HTR-8/SVneo (cell line): Measurements from ENCODE around the gene ZRANB3.
A peak's percentile ranks its signal among the peaks of the same experiment; 100 is the strongest.

Source experiments
- DNase-seq: peaks from one replicate; pipeline ENCODE4 v3.0.0; 2011; ENCODE audit warnings: low spot score, mixed read lengths; ENCODE audit not compliant: insufficient read length
- FAIRE-seq: peaks from 2 replicates; lab custom pipeline; 2011; peaks lifted over from hg19 to GRCh38; lab: Jason Lieb, UNC

The ZRANB3 gene

DNA sequence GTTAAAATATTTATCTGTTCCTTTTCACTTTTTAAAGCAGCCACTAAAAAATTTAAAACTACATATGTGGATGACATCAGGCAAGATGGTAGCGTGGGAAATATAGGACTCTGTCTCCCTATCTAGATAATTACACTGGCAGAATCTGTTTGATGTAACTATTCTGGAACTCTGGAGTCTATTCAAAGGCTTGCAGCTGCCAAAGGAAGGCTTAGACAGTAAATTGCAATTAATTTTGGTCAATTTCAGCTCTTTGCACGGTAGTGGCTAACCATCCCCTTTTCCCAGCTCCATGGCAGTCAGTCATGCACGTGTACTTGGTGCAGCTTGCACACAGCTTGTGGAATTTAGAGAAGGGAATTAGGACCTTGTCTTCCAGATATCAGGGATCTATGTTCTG, 343.7 kb downstream of the ZRANB3 start:
- DNase-seq (no peak), FAIRE-seq (no peak)

GRCh38 chr2:135186054-135186453, 345.0 kb downstream of the ZRANB3 start:
- DNase-seq (no peak), FAIRE-seq (no peak)

DNA sequence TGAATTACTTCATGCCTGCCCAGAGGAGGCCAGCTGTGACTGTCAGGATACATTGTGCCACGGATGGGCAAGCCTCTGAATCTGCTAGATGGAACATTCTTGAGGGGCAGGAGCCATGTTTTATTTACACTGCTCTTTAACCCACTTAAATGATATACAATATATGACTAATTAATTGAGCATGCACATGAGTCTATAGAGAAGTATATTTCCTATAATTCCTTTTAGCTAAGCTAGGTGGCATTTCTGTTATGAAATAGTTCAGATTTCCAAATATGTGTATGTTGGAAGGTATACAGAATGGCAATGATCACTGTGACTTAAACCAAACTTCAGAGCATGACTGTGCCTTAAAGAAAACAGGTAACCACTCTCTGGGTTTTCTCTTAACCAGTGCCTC, 347.2 kb downstream of the ZRANB3 start:
- DNase-seq (no peak), FAIRE-seq (no peak)

DNA sequence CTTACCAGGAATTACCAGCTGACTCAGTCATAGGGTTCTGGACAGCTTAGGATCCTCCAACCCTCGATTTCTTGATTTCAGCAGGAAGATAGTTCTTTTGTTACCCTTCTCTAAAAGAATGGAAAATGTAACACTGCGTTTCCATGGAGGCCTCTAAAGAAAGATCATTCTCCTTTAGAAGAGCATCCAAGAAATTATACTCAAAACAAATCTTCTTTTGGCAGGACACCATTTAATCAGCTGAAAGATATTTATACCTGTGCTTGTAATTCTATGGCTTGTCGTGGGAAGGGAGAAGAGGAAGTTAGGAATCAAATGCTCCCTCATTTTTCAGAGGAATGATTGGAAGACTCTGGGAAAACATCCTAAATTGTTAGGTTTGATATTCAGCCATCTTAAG, 348.4 kb downstream of the ZRANB3 start:
- DNase-seq (no peak), FAIRE-seq (no peak)

GRCh38 chr2:135182190-135182589, 348.8 kb downstream of the ZRANB3 start:
- DNase-seq = no peak
- FAIRE-seq = no peak

DNA sequence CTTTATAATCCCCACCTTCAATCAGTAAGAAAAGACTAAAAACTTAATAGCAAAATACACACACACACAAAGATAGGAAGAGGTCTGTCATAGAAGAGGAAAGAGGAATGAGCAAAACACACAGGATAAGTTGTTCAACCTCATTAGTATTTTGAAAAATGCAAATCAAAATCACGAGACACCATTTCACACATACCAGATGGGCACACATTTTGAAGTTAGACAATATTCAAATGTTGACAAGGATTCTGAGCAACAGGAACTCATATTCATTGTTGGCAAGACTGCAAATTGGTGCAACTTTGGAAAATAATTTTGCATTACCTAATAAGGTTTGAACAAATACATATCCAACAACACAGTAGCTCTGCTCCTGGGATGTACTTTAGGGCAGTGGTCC, 351.3 kb downstream of the ZRANB3 start:
- FAIRE-seq = no peak
- no peak for DNase-seq

DNA sequence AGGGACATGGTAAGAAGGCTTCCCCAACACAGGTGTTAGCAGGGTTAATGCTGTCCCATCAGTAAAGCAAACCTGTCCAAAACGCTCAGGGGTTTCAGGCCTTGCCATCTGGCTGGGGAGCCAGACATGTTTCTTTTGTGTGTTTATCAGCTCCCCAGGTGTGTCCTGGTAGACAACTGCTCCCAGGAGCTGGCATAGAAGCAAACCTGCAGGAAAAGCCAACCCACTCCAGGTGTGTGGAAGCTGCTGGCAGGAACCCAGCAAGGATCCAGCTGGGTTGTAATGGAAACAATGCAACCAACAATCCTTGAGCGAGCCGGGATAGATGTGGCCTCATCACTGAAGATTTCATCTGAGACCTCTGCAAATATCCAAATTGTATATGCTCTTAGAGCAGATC, 355.8 kb downstream of the ZRANB3 start:
- no peak for DNase-seq
- FAIRE-seq = no peak

DNA sequence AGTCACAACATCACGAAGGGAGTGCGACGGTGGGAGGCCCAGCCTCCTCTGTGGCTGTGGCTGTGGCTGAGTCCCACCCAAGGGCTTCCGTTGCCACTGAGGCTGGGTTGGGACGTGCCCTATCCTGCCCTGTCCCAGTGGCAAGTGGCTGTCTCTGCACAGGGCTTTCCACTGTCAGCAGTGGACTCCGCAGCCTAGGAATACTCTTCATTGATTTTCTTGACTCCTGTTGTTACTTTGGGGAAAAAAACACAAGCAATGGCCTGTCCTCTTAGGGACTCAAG, 356.3 kb downstream of the ZRANB3 start:
- DNase-seq (no peak), FAIRE-seq (no peak)

DNA sequence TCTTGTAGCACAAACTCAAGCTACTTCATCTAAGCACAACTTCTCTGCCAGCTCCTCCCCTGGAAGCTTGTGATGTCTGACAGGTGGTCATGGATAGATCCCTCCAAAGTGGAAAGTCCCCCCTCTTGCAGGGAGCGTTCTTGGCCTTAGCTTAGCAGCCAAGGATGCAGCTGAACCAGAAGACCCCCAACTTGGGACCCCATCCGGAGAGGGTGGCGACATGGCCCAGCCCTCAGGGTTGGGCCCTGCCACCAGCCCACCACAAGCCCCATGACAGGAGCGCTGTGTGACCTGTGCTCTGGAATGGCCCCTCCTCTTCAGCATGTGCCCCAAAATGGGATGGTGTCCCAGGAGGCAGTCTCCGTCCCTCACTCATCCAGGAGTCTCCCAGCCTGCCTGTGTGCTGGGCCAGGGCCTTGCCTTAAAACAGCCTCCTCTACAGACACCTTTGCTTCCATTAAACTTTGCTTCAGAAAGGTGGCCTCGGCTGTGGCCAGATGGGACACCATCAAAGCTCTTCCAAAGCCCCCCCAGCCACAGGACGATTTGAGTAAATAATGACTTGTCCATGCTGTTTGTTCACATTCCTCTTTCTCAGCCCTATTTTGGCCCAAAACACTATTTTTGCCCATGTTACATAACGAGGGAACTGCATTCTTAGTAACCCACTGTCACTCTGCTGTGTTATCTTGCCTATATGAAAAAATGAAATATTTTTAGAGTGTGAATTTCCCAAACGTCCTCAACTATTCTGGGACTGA, 356.8 kb downstream of the ZRANB3 start:
- FAIRE-seq = no peak

DNA sequence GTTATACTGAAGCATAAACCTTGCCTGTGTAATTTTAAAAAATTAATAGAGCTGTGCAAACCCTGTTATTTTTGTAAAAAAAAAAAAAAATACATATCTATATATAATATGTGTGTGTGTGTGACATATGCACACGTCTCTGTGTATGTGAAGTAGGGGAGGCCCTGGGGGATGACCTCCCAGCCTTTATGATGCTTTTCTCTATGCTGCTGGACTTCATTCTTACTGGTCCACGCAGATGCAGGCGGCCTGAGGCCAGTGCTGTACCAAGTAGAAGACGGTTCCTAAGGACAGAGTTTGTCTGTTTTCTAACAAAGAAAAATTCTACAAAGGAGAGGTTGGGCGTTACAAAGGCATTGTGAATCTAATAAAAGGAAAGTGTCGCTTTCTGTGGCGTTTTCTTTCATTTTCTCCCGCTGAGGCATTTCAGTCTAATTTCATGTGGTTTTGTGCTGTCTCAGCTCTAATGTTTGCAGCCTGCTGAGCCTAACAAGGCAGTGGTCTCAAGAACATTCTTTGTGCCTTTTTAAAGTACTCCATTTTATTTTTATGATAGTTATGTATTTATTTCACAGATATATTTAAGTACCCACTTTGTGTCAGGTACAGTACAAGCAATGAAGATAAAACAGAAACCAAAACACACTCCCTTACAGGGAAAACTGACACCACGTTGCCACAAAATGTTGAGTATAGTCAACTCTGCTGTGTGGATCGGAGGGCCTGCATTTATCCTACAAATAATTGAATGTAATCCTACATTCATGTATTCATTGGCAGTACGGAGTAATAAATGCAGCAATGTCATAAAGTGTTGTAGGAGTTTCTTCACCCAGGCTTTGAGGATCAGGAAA, 360.9 kb downstream of the ZRANB3 start:
- FAIRE-seq (no peak), DNase-seq (no peak)

More for the DNA sequence above, 356.8 kb downstream of the ZRANB3 start:
- DNase-seq = no peak

DNA sequence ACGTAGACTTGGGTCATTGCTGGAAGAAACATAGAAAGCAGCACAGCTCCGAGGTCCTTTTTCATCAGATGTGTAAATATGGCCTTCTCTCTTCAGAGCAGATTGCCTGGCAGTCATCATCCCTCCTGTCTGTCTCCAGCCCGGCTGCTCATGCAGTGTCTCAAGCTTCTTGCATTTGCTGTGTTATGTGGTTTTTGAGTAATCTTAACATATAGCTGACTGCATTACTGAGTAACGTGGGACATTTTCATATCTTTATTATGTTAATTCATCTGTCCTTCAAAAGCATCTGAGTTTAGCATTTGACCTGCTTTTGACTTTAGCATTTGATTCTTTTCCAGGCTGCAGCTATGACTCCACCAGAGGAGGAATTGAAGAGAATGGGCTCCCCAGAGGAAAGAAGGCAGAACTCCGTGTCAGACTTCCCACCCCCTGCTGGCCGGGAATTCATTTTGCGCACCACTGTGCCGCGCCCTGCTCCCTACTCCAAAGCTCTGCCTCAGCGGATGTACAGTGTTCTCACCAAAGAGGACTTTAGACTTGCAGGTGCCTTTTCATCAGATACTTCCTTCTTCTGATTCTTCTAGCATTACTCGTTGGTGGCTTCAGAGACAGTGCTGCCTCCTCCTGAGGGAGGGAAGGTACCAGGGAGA, 362.7 kb downstream of the ZRANB3 start:
- FAIRE-seq (no peak), DNase-seq (no peak)

- FAIRE-seq = no peak
- DNase-seq = no peak
Observed at GRCh38 chr2:135167273-135167672, 363.7 kb downstream of the ZRANB3 start.

GRCh38 chr2:135164431-135164830, 366.6 kb downstream of the ZRANB3 start:
- FAIRE-seq (peak; percentile 89), DNase-seq (peak; percentile 41)

GRCh38 chr2:135163901-135164300, 367.1 kb downstream of the ZRANB3 start:
- FAIRE-seq = no peak

DNA sequence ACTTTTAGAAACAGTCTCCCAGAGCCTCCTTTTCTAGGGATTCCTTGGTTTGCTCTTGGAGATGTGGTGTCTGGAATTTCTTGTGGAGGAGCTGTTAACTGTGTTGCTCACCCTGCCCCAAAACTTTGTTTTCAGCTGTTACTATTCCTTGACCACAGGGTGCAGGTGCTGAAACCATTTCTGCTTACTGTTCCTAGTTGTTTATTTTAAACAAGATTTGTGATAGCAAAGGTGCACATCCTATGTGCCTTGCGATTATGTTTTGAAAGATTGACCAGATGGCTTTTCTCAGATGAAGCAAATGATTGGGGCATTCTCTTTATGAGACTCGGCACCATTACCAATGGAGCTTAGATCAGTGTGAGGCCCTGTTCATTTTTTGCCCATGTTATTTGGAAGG, 367.7 kb downstream of the ZRANB3 start:
- DNase-seq (no peak), FAIRE-seq (no peak)

More at GRCh38 chr2:135163901-135164300, 367.1 kb downstream of the ZRANB3 start:
- DNase-seq = no peak

- FAIRE-seq = no peak
Observed at GRCh38 chr2:135162786-135163185, 368.2 kb downstream of the ZRANB3 start.

GRCh38 chr2:135162377-135162776, 368.6 kb downstream of the ZRANB3 start:
- no peak for FAIRE-seq
- no peak for DNase-seq

More at GRCh38 chr2:135162786-135163185, 368.2 kb downstream of the ZRANB3 start:
- no peak for DNase-seq

DNA sequence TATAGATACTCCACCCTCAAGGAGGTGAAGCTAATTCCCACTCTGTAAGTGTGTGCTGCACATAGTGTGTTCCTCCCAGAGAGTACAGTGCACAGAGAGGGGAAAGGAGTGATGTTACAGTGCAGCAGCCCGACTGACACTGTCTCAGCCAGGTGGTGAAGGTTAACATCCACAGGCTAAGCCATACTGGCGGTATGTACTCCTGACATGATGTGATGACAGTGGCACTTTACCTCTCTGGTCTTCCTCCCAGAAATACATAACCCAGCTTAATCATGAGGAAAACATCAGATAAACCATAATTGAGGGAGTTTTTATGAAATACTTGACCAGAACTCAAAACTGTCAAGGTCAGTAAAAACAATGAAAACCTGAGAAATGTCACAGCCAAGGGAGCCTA, 371.8 kb downstream of the ZRANB3 start:
- DNase-seq (no peak), FAIRE-seq (no peak)

DNA sequence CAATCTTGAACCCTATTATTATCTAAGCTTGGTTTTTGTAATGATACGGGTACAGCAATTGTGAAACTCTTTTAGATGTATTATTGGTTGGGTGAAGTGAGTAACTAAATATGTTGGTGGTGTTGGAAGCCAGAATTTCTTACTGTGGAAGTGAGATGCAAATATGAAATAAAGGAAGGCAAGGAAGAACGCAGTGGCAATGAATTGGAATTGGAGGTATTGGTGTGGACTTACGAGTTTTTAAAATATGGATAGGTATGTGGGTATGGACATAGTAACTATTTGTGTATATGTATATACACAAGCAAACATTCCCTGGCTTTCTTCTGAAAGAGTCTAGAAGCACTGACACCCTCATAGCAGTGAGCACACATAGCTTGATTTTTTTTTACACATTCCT, 373.2 kb downstream of the ZRANB3 start:
- DNase-seq (no peak), FAIRE-seq (no peak)

- DNase-seq = no peak
- FAIRE-seq = no peak
Observed at GRCh38 chr2:135154962-135155361, 376.1 kb downstream of the ZRANB3 start.

DNA sequence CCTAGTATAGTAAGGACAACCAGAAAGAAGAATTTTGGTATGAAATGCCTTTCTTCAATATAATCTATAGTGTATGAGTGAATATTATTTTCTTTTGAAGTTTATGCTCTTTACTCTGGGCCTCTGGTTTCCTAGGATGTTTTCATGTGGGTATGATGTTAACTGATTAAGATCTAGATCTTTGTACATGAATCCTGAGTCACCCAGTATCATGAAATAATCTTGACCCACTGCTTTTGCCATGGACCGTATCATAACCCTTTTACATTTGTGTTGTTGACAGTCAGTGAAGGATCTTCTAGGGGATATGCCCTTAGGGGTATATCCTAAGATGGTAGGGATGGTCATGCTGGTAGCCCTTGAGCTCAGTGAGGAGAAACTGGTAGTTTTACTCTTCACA, 378.7 kb downstream of the ZRANB3 start:
- no peak for FAIRE-seq

More for the DNA sequence above, 378.7 kb downstream of the ZRANB3 start:
- DNase-seq = no peak
